Astrocyte of the cerebellum (primary cell): ENCODE measurements around the gene ZBTB20.

Experiments
- DNase-seq: peaks from one replicate; pipeline ENCODE4 v3.0.0-alpha.2; 2011; ENCODE audit warnings: low read depth
- H3K4me3 ChIP-seq: 2 replicates; pipeline ENCODE4 v1.5.1; 2011; ENCODE audit warnings: mild to moderate bottlenecking, low read depth, low read length, moderate library complexity
- CTCF ChIP-seq: IDR thresholded peaks from 2 replicates; pipeline ENCODE4 v1.5.1; 2012; ENCODE audit warnings: low read length, low read depth, moderate library complexity, mild to moderate bottlenecking; ENCODE audit errors: missing control alignments
- in situ Hi-C: cut with HindIII; loops from 2 replicates; pipeline ENCODE4 v1.10.0; 2017; ENCODE audit warnings: low sequenced_read_pairs

Gene ZBTB20

GRCh38 chr3:114563720-114564119 lies 583.4 kb downstream of the ZBTB20 start:
- no peak for DNase-seq
- H3K4me3 ChIP-seq: no peak overlapping the region
- in situ Hi-C loops: no loop called here
- no peak for TF ChIP-seq CTCF

GRCh38 chr3:114562557-114562956 lies 584.5 kb downstream of the ZBTB20 start:
- H3K4me3 ChIP-seq: no peak overlapping the region
- no peak for TF ChIP-seq CTCF
- no peak for DNase-seq
- in situ Hi-C loops: no loop called here

- no peak for TF ChIP-seq CTCF
- DNase-seq: no peak
- no peak overlapping the region for H3K4me3 ChIP-seq
- in situ Hi-C loops: no loop called here
Measured at GRCh38 chr3:114558271-114558670, 588.8 kb downstream of the ZBTB20 start.

- DNase-seq: no peak
- no peak overlapping the region for H3K4me3 ChIP-seq
- no peak for TF ChIP-seq CTCF
- in situ Hi-C loops: no loop called here
Measured at GRCh38 chr3:114557791-114558190, 589.3 kb downstream of the ZBTB20 start.

GRCh38 chr3:114556657-114557213 lies 590.4 kb downstream of the ZBTB20 start:
- in situ Hi-C loops: no loop called here
- no peak for TF ChIP-seq CTCF
- no peak for DNase-seq
- no peak overlapping the region for H3K4me3 ChIP-seq

- no peak for TF ChIP-seq CTCF
- DNase-seq: no peak
- in situ Hi-C loops: no loop called here
Measured at GRCh38 chr3:114554731-114555130, 592.4 kb downstream of the ZBTB20 start.

More at GRCh38 chr3:114554731-114555130, 592.4 kb downstream of the ZBTB20 start:
- no peak overlapping the region for H3K4me3 ChIP-seq
